ENCODE data around the gene SPAG16. TPM values are rescaled to one million over a fixed set of nuclear protein-coding genes. Genes with fewer than 3 reads are reported as not detected.

Gene SPAG16
- total RNA-seq, 1 experiment from 2014 or later: 16.0 TPM

DNA sequence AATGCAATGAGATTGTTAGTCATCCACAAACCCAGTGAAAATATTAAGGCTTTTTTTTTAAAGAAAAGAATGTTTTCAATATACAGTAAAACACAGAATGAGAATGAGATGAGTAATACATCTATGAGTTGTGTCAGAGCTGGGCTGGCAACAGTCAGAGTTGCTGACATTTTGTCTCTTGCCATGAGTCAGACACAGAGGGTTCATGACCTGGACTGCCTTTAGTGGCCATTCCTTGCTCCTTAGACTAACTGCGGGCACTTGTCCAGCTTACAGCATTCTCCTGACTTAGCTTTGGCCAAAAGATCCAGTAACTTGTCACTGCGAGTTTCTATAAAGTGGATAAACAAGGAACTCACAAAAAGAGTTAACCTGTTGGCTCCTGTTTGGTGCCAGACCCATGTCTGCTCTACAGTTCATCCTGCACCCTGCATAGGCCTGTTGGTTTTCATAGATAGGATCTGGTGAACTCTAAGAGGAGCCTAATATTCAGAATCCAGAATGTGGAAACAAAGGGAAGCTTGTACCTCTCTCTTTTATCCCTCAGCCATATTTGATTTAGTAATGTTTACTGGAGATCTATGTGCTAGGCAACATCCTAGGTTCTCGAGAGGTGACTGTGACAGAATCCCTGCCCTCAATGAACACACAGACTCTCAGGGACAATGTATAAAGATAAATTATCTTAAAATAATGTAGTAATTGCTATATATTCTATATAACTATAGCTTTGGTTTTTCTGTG lies 735.1 kb downstream of the SPAG16 start:
- Mint-ChIP-seq H3K4me1 (no peaks in the 10 kb centered on the region; the same call in 1 of the 2 replicates), H3K36me3 (no peaks in the 10 kb centered on the region), H3K27me3 (ENCODE audit: low read depth) (no peaks in the 10 kb centered on the region), H3K9me3 (peaks cover 8% of the 10 kb centered on the region; the same call in 1 of the 2 replicates), H3K4me3 (no peak overlapping the region), H3K27ac (no peak overlapping the region)
- DNase-seq (ENCODE audit: low spot score) (no peak), ATAC-seq (no peak)
- no peak for TF ChIP-seq NR1H2 (CRISPR knock-in tag; IDR thresholded peaks at IDR 0.05)
- no peak for TF ChIP-seq KAT7 (CRISPR knock-in tag; IDR thresholded peaks at IDR 0.05; ENCODE audit: borderline replicate concordance)
- TF ChIP-seq, protein P1, sequence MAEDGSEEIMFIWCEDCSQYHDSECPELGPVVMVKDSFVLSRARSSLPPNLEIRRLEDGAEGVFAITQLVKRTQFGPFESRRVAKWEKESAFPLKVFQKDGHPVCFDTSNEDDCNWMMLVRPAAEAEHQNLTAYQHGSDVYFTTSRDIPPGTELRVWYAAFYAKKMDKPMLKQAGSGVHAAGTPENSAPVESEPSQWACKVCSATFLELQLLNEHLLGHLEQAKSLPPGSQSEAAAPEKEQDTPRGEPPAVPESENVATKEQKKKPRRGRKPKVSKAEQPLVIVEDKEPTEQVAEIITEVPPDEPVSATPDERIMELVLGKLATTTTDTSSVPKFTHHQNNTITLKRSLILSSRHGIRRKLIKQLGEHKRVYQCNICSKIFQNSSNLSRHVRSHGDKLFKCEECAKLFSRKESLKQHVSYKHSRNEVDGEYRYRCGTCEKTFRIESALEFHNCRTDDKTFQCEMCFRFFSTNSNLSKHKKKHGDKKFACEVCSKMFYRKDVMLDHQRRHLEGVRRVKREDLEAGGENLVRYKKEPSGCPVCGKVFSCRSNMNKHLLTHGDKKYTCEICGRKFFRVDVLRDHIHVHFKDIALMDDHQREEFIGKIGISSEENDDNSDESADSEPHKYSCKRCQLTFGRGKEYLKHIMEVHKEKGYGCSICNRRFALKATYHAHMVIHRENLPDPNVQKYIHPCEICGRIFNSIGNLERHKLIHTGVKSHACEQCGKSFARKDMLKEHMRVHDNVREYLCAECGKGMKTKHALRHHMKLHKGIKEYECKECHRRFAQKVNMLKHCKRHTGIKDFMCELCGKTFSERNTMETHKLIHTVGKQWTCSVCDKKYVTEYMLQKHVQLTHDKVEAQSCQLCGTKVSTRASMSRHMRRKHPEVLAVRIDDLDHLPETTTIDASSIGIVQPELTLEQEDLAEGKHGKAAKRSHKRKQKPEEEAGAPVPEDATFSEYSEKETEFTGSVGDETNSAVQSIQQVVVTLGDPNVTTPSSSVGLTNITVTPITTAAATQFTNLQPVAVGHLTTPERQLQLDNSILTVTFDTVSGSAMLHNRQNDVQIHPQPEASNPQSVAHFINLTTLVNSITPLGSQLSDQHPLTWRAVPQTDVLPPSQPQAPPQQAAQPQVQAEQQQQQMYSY (CRISPR knock-in tag; IDR thresholded peaks at IDR 0.05): no peak
- TF ChIP-seq, protein P2, sequence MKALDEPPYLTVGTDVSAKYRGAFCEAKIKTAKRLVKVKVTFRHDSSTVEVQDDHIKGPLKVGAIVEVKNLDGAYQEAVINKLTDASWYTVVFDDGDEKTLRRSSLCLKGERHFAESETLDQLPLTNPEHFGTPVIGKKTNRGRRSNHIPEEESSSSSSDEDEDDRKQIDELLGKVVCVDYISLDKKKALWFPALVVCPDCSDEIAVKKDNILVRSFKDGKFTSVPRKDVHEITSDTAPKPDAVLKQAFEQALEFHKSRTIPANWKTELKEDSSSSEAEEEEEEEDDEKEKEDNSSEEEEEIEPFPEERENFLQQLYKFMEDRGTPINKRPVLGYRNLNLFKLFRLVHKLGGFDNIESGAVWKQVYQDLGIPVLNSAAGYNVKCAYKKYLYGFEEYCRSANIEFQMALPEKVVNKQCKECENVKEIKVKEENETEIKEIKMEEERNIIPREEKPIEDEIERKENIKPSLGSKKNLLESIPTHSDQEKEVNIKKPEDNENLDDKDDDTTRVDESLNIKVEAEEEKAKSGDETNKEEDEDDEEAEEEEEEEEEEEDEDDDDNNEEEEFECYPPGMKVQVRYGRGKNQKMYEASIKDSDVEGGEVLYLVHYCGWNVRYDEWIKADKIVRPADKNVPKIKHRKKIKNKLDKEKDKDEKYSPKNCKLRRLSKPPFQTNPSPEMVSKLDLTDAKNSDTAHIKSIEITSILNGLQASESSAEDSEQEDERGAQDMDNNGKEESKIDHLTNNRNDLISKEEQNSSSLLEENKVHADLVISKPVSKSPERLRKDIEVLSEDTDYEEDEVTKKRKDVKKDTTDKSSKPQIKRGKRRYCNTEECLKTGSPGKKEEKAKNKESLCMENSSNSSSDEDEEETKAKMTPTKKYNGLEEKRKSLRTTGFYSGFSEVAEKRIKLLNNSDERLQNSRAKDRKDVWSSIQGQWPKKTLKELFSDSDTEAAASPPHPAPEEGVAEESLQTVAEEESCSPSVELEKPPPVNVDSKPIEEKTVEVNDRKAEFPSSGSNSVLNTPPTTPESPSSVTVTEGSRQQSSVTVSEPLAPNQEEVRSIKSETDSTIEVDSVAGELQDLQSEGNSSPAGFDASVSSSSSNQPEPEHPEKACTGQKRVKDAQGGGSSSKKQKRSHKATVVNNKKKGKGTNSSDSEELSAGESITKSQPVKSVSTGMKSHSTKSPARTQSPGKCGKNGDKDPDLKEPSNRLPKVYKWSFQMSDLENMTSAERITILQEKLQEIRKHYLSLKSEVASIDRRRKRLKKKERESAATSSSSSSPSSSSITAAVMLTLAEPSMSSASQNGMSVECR (CRISPR knock-in tag; IDR thresholded peaks at IDR 0.05; ENCODE audit: borderline replicate concordance): no peak
- no peak for TF ChIP-seq NFE2L1 (CRISPR knock-in tag; IDR thresholded peaks at IDR 0.05)
- no peak for TF ChIP-seq ZNF121 (CRISPR knock-in tag; IDR thresholded peaks at IDR 0.05)
- ChIA-PET POLR2A (no interaction called here), CTCF (no interaction called here)

DNA sequence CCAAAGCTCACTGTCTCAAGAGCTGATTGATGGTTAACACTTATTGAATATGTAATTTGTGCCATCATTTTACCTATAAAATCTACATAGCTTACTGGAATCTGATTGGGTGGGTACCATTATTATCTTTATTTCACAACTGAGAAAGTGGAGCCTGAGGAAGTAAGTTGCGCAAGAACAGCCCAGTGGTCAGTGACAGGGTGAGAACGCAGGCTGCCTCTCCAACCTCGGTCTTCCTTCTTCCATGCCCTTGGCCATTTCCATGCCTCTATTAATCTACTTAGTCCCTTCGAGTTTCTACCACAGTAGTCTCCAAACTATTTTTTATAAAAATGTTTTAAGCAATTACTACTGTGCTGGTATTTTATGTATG lies 735.7 kb downstream of the SPAG16 start:
- no peaks in the 10 kb centered on the region for H3K27me3 Mint-ChIP-seq (ENCODE audit: low read depth)
- POLR2A ChIA-PET: no interaction called here
- no peak overlapping the region for H3K27ac Mint-ChIP-seq
- CTCF ChIA-PET: no interaction called here
- H3K9me3 Mint-ChIP-seq: peaks cover 8% of the 10 kb centered on the region; the same call in 1 of the 2 replicates
- H3K4me1 Mint-ChIP-seq: no peaks in the 10 kb centered on the region; the same call in 1 of the 2 replicates
- no peak overlapping the region for H3K4me3 Mint-ChIP-seq
- ATAC-seq (no peak), DNase-seq (ENCODE audit: low spot score) (no peak)
- H3K36me3 Mint-ChIP-seq: no peaks in the 10 kb centered on the region
- TF ChIP-seq FOXK1 (CRISPR knock-in tag; IDR thresholded peaks at IDR 0.05) (no peak), EMX1 (CRISPR knock-in tag; IDR thresholded peaks at IDR 0.05) (no peak), MXD4 (CRISPR knock-in tag; IDR thresholded peaks at IDR 0.05; ENCODE audit: borderline replicate concordance) (no peak), GTF2I (CRISPR knock-in tag; conservative IDR thresholded peaks at IDR 0.05) (no peak), IRF2 (CRISPR knock-in tag; IDR thresholded peaks at IDR 0.05; ENCODE audit: borderline replicate concordance, low read depth) (no peak), RELA (CRISPR knock-in tag; IDR thresholded peaks at IDR 0.05; ENCODE audit: borderline replicate concordance) (no peak), CREM (CRISPR knock-in tag; IDR thresholded peaks at IDR 0.05) (no peak), ZNF423 (CRISPR knock-in tag; IDR thresholded peaks at IDR 0.05) (no peak), ZNF232 (CRISPR knock-in tag; IDR thresholded peaks at IDR 0.05) (no peak), NR2C2 (CRISPR knock-in tag; IDR thresholded peaks at IDR 0.05) (no peak), JUN (CRISPR knock-in tag; IDR thresholded peaks at IDR 0.05) (no peak), TEAD4 (CRISPR knock-in tag; IDR thresholded peaks at IDR 0.05) (no peak)
- TF ChIP-seq, protein P3, sequence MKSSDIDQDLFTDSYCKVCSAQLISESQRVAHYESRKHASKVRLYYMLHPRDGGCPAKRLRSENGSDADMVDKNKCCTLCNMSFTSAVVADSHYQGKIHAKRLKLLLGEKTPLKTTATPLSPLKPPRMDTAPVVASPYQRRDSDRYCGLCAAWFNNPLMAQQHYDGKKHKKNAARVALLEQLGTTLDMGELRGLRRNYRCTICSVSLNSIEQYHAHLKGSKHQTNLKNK (CRISPR knock-in tag; IDR thresholded peaks at IDR 0.05): no peak
- TF ChIP-seq, protein P4, sequence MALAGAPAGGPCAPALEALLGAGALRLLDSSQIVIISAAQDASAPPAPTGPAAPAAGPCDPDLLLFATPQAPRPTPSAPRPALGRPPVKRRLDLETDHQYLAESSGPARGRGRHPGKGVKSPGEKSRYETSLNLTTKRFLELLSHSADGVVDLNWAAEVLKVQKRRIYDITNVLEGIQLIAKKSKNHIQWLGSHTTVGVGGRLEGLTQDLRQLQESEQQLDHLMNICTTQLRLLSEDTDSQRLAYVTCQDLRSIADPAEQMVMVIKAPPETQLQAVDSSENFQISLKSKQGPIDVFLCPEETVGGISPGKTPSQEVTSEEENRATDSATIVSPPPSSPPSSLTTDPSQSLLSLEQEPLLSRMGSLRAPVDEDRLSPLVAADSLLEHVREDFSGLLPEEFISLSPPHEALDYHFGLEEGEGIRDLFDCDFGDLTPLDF (CRISPR knock-in tag; IDR thresholded peaks at IDR 0.05): no peak
- TF ChIP-seq, protein P5, sequence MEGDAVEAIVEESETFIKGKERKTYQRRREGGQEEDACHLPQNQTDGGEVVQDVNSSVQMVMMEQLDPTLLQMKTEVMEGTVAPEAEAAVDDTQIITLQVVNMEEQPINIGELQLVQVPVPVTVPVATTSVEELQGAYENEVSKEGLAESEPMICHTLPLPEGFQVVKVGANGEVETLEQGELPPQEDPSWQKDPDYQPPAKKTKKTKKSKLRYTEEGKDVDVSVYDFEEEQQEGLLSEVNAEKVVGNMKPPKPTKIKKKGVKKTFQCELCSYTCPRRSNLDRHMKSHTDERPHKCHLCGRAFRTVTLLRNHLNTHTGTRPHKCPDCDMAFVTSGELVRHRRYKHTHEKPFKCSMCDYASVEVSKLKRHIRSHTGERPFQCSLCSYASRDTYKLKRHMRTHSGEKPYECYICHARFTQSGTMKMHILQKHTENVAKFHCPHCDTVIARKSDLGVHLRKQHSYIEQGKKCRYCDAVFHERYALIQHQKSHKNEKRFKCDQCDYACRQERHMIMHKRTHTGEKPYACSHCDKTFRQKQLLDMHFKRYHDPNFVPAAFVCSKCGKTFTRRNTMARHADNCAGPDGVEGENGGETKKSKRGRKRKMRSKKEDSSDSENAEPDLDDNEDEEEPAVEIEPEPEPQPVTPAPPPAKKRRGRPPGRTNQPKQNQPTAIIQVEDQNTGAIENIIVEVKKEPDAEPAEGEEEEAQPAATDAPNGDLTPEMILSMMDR (IDR thresholded peaks at IDR 0.05): no peak
- TF ChIP-seq, protein P6, sequence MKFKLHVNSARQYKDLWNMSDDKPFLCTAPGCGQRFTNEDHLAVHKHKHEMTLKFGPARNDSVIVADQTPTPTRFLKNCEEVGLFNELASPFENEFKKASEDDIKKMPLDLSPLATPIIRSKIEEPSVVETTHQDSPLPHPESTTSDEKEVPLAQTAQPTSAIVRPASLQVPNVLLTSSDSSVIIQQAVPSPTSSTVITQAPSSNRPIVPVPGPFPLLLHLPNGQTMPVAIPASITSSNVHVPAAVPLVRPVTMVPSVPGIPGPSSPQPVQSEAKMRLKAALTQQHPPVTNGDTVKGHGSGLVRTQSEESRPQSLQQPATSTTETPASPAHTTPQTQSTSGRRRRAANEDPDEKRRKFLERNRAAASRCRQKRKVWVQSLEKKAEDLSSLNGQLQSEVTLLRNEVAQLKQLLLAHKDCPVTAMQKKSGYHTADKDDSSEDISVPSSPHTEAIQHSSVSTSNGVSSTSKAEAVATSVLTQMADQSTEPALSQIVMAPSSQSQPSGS (CRISPR knock-in tag; IDR thresholded peaks at IDR 0.05; ENCODE audit: borderline replicate concordance, low read depth): no peak
